Gastrocnemius medialis (tissue), 4 donors: ENCODE results near the gene DCDC2C.

Experiments
- CTCF ChIP-seq, 5 experiments: fragments of 450-650 bp in 3 of 5; fragments of 200-600 bp in 2 of 5; sonication (generic) in 2 of 5; IDR thresholded peaks in 4 of 5; conservative IDR thresholded peaks in 1 of 5; 1 replicate in 4 of 5; 2 replicates in 1 of 5; pipeline ENCODE4 v1.5.1; 2016 to 2019; ENCODE audit warnings: antibody characterized with exemption in 5 of 5, mild to moderate bottlenecking in 3 of 5, moderate library complexity in 3 of 5
- POLR2A ChIP-seq, 2 donors: fragments of 450-650 bp; IDR thresholded peaks; one replicate each; pipeline ENCODE4 v1.6.1; 2017; ENCODE audit warnings: antibody characterized with exemption in 2 of 2, mild to moderate bottlenecking in 2 of 2, moderate library complexity in 2 of 2

- TF ChIP-seq POLR2A (IDR thresholded peaks at IDR 0.05) (no peak), CTCF (IDR thresholded peaks at IDR 0.05 in 4 of 5, conservative IDR thresholded peaks at IDR 0.05 in 1 of 5) (no peak)
These were observed 42.5 kb downstream of the DCDC2C start for GRCh38 chr2:3745920-3746319.
